ENCODE data around the gene TMEM120B. TPM values are rescaled to one million over a fixed set of nuclear protein-coding genes. Genes with fewer than 3 reads are reported as not detected.
A peak's percentile ranks its signal among the peaks of the same experiment; 100 is the strongest.

Gene TMEM120B
- total and polyA plus RNA-seq, 2 of the 13 experiments (the other 11 are each of a cell fraction or from before 2014, with no cell fraction given) = 7.1 to 12.9 TPM

DNA sequence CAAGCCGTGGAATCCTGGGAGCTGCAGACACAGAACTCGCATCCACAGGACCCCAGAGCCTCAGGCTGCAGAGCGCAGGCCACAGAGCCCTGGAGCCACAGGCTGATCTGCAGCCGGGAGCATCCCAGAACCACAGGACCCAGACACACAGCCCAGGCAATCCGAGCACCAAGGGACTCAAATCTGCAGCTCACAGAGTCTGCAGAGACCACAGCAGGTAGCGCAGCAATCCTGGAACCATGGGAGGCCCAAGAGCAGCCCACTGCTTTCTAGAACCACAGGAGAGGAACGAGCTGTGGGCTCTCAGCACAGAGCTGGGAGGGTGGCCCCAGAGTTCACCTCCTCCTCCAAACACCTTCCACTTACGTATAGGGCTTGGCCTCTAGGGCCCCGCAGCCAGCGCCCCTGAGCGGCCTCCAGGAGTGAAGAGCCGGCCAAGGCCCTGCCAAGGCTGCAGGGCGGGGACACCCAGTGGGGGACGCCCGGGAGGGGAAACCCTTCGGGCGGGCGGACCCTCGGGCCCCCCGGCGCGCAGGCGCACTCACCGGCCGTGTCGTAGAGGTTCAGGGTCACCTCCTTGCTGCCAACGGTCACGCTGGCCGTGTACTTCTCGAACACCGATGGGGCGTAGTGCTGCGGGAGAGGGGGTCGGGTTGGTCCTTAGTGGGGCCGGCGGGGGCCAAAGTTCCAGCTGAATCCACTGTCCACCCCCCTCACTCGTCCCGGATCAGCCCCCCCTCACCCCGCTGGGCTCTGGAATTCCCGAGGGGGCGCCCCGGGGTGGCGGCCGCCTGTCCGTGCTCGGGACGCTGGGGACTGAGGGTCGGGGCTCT, 80.3 kb downstream of the TMEM120B start (continued):
- TF ChIP-seq CEBPZ (IDR thresholded peaks at IDR 0.05; ENCODE audit: low read length) (no peak), AKNA (CRISPR knock-in tag; IDR thresholded peaks at IDR 0.05; ENCODE audit: borderline replicate concordance) (no peak), ZNF138 (CRISPR knock-in tag; IDR thresholded peaks at IDR 0.05; ENCODE audit: low read depth) (no peak), HNRNPK (IDR thresholded peaks at IDR 0.05; ENCODE audit: low read depth, low read length, poor library complexity, severe bottlenecking) (peak; percentile 62), RXRA (CRISPR knock-in tag; IDR thresholded peaks at IDR 0.05) (peak; percentile 39; the same call in 1 of the 2 replicates), ZNF552 (CRISPR knock-in tag; IDR thresholded peaks at IDR 0.05; ENCODE audit: borderline replicate concordance) (peak; percentile 8; the same call in 1 of the 2 replicates), DPF2 (CRISPR knock-in tag; IDR thresholded peaks at IDR 0.05; ENCODE audit: borderline replicate concordance, low read depth) (no peak), ZNF816 (CRISPR knock-in tag; IDR thresholded peaks at IDR 0.05; ENCODE audit: borderline replicate concordance) (peak; percentile 44; the same call in 1 of the 2 replicates), ZNF670 (CRISPR knock-in tag; IDR thresholded peaks at IDR 0.05; ENCODE audit: borderline replicate concordance) (0 out of 2 replicates have a peak, but pooled peaks have one; percentile 18), PHF20 (CRISPR knock-in tag; IDR thresholded peaks at IDR 0.05) (no peak), ZNF232 (CRISPR knock-in tag; IDR thresholded peaks at IDR 0.05; ENCODE audit: borderline replicate concordance) (0 out of 2 replicates have a peak, but pooled peaks have one; percentile 7)
- TF ChIP-seq, protein P1, sequence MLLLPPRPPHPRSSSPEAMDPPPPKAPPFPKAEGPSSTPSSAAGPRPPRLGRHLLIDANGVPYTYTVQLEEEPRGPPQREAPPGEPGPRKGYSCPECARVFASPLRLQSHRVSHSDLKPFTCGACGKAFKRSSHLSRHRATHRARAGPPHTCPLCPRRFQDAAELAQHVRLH (CRISPR knock-in tag; IDR thresholded peaks at IDR 0.05; ENCODE audit: borderline replicate concordance, low read depth) = 0 out of 2 replicates have a peak, but pooled peaks have one; percentile 10
- TF ChIP-seq, protein P2, sequence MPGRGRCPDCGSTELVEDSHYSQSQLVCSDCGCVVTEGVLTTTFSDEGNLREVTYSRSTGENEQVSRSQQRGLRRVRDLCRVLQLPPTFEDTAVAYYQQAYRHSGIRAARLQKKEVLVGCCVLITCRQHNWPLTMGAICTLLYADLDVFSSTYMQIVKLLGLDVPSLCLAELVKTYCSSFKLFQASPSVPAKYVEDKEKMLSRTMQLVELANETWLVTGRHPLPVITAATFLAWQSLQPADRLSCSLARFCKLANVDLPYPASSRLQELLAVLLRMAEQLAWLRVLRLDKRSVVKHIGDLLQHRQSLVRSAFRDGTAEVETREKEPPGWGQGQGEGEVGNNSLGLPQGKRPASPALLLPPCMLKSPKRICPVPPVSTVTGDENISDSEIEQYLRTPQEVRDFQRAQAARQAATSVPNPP (CRISPR knock-in tag; IDR thresholded peaks at IDR 0.05) = no peak
